AG04449 (cell line): Measurements from ENCODE around the gene ABAT.

Experiments
- CTCF ChIA-PET: fragments of 350-600 bp; formaldehyde crosslinking; extraction: SDS; loops from one replicate; lab custom pipeline; 2021; ENCODE audit warnings: antibody characterized with exemption; lab: Yijun Ruan, JAX
- POLR2A ChIA-PET: fragments of 400-600, 350-600 bp; formaldehyde crosslinking; extraction: SDS; loops from one replicate; lab custom pipeline; 2020; ENCODE audit warnings: antibody characterized with exemption, inconsistent platforms; lab: Yijun Ruan, JAX
- DNase-seq: peaks from one replicate; pipeline ENCODE4 v3.0.0-alpha.2; 2010; ENCODE audit warnings: low read depth, low spot score
- H3K4me3 ChIP-seq: 2 replicates; pipeline ENCODE4 v1.5.1; 2011; ENCODE audit warnings: low read depth, mild to moderate bottlenecking, control low read depth, low read length
- TF ChIP-seq, protein P1 (sequence below): IDR thresholded peaks from one replicate; pipeline ENCODE4 v1.5.1; 2011; ENCODE audit warnings: mild to moderate bottlenecking, moderate library complexity, low read length, control low read depth, inconsistent platforms; ENCODE audit not compliant: insufficient read depth; ENCODE audit errors: missing control alignments

The ABAT gene

DNA sequence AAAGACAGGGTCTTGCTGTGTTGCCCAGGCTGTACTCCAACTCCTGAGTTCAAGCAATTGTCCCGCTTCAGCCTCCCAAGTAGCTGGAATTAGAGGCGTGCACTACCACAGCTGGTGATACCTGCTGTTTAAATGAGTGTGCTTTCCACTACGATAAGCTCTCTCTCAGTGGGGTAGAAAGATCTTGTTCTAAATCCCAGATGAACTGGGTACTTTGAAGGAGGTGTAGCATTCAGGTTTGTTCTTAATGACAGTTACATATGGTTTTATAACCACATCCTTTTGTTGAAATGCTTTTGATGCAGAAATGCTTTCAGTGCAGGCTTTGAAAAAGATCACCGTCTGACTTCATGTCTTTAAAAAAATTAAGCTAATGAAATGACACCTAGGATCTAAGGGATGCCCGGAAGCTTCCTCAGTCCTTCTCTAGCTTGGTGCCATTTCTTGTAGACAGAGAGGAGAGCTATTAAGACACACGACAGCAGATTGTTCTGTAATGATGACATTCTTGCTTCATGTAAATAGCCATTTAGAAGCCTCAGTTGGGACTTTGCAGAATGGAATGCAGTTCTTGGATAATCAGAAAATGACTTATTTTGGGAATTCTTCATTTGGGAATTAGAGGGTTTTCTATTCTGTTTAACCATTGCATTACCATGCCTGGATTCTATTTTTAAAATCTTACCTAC is 142.7 kb downstream of the ABAT start:
- TF ChIP-seq, protein P1, sequence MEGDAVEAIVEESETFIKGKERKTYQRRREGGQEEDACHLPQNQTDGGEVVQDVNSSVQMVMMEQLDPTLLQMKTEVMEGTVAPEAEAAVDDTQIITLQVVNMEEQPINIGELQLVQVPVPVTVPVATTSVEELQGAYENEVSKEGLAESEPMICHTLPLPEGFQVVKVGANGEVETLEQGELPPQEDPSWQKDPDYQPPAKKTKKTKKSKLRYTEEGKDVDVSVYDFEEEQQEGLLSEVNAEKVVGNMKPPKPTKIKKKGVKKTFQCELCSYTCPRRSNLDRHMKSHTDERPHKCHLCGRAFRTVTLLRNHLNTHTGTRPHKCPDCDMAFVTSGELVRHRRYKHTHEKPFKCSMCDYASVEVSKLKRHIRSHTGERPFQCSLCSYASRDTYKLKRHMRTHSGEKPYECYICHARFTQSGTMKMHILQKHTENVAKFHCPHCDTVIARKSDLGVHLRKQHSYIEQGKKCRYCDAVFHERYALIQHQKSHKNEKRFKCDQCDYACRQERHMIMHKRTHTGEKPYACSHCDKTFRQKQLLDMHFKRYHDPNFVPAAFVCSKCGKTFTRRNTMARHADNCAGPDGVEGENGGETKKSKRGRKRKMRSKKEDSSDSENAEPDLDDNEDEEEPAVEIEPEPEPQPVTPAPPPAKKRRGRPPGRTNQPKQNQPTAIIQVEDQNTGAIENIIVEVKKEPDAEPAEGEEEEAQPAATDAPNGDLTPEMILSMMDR: no peak
- CTCF ChIA-PET: interaction anchor here (0.9 to 1.0 kb wide), 2 partner anchors 62 to 155 kb away, joined by 4 read pairs; no protein-coding TSS in a partner anchor

DNA sequence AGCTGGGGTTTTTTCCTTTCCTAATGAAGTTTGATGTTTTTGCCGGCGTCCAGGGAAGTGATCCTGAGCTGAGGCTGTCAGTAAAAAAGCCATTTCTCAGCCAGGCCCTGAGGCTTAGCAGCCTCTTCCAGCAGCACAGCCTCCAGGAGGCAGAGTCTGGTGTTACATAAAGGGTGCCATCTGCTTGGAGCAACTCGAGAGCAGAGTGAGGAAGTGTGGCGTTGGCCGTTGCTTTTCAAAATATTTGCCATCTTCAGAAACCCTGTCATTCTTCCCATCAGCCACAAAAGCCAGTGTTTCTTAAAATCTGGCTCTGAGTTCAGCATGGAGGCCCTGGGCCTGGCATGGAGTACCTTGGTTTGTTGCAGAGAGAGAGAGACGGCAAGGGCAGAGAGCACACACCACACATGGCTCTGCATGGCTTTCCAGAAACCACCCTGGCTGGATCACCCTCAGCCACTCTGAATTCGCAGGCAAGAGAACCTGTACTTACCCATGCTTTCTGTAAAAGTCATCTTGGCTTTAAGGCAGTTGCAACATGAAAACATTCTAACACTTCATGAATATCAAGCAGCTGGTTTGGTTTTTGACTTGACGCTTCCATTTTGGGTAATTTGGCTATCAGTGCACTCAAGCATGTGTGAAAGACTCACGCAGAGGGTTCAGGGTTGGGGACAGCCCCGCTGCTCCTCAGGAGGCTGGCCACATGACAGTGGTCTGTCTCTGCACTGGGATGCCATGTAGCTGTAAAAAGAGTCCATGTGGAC is 144.3 kb downstream of the ABAT start:
- ChIA-PET POLR2A (interaction anchor here (0.8 kb wide), 1 partner anchor 13 kb away, joined by 3 read pairs; no protein-coding TSS in a partner anchor), CTCF (interaction anchor here (1.5 to 2.0 kb wide), 2 partner anchors 10 to 61 kb away, joined by 7 read pairs; no protein-coding TSS in a partner anchor)
- no peak overlapping the region for H3K4me3 ChIP-seq

More for the DNA sequence above, 142.7 kb downstream of the ABAT start:
- H3K4me3 ChIP-seq: no peak overlapping the region
- POLR2A ChIA-PET: no interaction called here
- DNase-seq: no peak

DNA sequence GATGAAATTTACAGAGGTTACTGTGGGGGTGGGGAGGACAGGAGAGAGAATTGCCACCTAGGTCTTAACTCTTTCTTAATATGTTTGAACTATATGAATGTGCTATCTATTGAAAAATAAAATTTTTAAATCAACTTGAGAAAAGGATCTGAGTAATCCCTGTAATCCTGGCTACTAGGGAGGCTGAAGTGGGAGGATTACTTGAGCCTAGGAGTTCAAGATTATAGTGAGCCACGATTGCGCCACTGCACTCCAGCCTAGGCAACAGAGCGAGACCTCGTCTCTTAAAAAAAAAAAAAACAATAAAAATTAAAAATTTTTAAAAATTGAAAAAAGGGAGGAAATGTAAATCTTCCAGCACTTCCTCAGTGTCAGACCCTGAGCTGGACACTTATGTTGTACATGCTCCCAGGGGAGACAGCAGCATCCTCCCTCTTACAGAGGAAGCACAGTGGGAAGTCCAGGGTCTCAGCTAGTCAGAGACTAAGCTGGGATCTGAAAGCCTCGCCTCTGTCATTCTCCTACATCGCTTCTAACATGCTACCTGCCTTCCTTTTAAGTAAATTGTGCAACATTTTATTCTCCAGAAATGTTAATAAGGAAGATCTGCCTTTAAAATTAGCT is 145.1 kb downstream of the ABAT start:
- TF ChIP-seq, protein P1: no peak
- ChIA-PET CTCF (interaction anchor here (1.5 to 2.0 kb wide), 2 partner anchors 9 to 61 kb away, joined by 7 read pairs; no protein-coding TSS in a partner anchor), POLR2A (interaction anchor here (0.8 to 1.1 kb wide), 2 partner anchors 14 to 41 kb away, joined by 3 read pairs; no protein-coding TSS in a partner anchor)

More for the DNA sequence above, 144.3 kb downstream of the ABAT start:
- no peak for DNase-seq
- TF ChIP-seq, protein P1: no peak

DNA sequence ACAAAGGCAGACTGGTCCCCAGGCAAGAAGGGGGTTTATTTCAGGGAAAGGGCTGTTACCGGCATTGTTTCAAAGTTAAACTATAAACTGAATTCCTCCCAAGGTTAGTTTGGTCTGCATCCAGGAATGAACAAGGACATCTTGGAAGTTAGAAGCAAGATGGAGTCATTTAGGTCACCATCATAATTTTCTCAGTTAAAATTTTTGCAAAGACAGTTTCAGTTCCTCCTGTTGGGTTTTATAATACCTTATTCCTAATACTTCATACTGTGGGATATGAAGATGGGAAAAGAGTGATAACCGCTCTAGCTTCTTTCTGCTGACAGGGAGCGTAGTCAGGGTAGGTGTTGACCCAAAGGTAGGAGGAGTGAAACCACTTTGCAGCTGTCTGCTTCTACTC is 148.0 kb downstream of the ABAT start:
- no peak for DNase-seq
- POLR2A ChIA-PET: no interaction called here
- no peak overlapping the region for H3K4me3 ChIP-seq
- TF ChIP-seq, protein P1: no peak
- CTCF ChIA-PET: interaction anchor here (0.6 to 1.8 kb wide), 3 partner anchors 52 to 187 kb away, joined by 3 to 5 read pairs (median 4); no protein-coding TSS in a partner anchor

More for the DNA sequence above, 145.1 kb downstream of the ABAT start:
- no peak overlapping the region for H3K4me3 ChIP-seq
- DNase-seq: no peak

DNA sequence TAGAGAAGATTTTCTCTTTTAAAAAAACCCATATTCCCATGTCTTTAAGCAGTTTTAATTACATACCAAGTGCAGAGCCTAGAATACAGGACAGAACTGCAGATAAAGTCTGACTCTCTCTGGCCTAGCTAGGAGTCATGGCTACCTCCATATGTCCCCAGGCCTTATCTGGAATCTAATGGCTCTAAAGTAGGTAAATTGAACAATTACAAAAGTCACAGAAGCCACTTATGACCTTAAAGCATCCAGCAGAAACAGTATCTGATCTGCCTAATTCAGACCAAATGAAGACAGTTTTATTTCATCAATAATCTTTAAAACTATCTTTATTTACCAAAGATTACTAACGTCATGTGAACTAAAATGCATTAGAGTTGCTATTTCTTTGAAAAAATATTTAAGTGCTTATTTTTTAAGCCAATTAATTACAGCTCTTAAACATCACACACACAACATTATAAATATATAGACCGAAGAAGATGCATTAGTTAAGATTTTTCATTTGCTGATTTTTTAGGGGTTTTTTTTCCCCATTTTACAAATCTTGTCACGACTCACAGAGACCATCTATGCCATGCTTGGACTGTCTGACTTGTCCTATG is 152.0 kb downstream of the ABAT start:
- DNase-seq: no peak
- H3K4me3 ChIP-seq: no peak overlapping the region
- POLR2A ChIA-PET: no interaction called here
- TF ChIP-seq, protein P1: no peak
- CTCF ChIA-PET: interaction anchor here (0.7 kb wide), 1 partner anchor 26 kb away, joined by 3 read pairs; no protein-coding TSS in a partner anchor
